Measurements from ENCODE around the gene DGUOK.
"Not testable (repeated sequence)": the region's sequence is repeated elsewhere in the genome, so short reads cannot be mapped to it uniquely, and the experiment has no call there.

The DGUOK gene

DNA sequence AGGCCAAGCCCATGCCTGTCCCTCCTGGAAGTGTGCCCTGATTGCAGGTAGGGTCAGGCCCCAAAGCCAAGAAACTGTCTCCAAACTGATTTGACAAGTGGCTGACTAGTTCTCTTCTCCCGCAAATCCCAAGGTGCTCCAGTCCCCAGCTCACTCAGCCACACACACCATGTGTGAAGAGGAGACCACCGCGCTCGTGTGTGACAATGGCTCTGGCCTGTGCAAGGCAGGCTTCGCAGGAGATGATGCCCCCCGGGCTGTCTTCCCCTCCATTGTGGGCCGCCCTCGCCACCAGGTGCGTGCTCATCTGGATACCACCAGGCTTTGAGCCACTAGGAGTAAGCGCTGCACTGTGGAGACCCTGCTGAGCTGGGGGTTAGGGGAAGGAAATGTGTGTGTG, 25.5 kb upstream of the DGUOK start:
- DNase-seq (ENCODE audit: low read depth in 2 of 2): no peak

DNA sequence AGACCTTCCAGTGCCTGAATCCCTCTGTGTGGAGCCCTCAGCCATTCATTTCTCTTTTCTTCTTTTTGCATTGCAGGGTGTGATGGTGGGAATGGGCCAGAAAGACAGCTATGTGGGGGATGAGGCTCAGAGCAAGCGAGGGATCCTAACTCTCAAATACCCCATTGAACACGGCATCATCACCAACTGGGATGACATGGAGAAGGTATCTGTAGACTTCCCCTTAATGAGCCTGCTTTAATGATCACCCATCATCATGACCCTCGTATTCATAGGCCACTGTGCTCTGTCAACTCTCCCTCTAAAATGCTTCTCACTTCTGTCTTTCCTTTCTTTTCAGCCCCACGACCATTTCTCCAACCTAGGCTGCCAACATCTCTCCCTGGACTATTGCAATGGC, 24.4 kb upstream of the DGUOK start:
- DNase-seq (ENCODE audit: low read depth in 2 of 2): no peak

DNA sequence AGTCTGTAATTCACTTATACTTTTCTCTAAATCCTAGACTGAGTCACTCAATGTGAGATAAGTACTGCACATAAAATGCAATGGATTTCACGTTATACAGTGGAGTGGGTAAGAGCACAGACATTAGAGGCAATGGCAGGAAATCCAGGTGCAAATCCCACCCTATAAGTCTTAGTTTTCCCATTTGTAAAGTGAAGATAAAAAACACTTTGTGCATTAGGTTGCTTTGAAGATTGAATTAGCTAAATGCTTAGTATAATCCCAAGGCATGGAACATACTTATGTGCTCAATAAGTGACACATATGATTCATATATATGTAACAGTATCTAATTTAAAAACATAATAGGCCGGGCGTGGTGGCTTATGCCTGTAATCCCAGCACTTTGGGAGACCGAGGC, 23.4 kb upstream of the DGUOK start:
- DNase-seq (ENCODE audit: low read depth in 2 of 2): no peak

DNA sequence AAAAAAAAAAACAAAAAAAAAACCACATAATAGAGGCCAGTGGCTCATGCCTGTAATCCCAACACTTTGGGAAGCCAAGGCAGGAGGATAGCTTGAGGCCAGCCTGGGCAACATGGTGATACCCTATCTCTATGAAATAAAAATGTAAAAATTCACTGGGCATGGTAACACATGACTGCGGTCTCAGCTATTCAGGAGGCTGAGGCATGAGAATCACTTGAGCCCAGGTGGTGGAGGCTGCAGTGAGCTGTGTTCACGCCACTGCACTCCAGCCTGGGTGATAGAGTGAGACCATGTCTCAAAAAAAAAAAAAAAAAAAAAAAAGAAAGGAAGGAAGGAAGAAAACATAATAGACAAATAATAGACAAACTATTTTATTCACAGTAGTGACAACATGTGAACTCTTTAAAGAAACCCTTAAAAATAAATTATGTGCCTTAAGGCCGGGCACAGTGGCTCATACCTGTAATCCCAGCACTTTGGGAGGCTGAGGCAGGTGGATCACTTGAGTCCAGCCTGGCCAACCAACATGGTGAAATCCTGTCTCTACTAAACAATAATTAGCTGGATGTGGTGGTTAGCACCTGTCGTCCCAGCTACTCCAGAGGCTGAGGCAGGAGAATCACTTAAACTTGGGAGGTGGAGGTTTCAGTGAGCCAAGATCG, 22.6 kb upstream of the DGUOK start:
- not testable (repeated sequence) for DNase-seq (ENCODE audit: low read depth in 2 of 2)

- no peak for DNase-seq (ENCODE audit: low read depth in 2 of 2)
These were observed 21.7 kb upstream of the DGUOK start for GRCh38 chr2:73904952-73905351.

- no peak for DNase-seq (ENCODE audit: low read depth in 2 of 2)
These were observed 19.7 kb upstream of the DGUOK start for GRCh38 chr2:73906847-73907505.

- DNase-seq (ENCODE audit: low read depth in 2 of 2): peak in 1 of 2 donors; percentile 20
These were observed 18.7 kb upstream of the DGUOK start for GRCh38 chr2:73907840-73908452.

- DNase-seq (ENCODE audit: low read depth in 2 of 2): no peak
These were observed 17.7 kb upstream of the DGUOK start for GRCh38 chr2:73908689-73909652.

- DNase-seq (ENCODE audit: low read depth in 2 of 2): no peak
These were observed 15.7 kb upstream of the DGUOK start for GRCh38 chr2:73910873-73911547.

DNA sequence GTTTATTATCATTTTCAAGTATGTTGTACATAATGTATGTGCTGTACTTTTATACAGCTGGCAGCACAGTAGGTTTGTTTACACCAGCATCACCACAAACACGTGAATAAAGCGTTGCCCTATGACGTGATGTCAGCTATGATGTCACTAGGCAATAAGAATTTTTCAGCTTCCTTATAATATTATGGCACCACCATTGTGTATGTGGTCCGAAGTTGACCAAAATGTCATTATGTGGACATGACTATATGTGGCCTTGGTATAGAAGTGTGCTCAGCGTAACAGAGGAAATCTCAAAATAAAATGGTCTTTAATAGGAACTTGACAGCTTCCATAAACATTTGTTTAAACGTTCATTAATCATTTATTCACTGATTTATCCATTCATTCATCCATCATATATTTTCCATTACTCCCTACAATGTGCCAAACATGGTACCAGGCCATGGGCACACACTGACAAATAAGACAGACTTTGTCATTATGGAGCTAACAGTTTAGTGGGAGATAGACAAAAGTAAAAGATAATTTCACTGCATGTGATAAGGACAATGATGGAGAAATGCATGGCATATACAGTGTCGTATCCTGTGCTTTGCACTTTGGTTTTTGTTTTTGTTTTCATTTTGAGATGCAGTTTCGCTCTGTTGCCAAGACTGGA, 15.0 kb upstream of the DGUOK start:
- DNase-seq (ENCODE audit: low read depth in 2 of 2): no peak

DNA sequence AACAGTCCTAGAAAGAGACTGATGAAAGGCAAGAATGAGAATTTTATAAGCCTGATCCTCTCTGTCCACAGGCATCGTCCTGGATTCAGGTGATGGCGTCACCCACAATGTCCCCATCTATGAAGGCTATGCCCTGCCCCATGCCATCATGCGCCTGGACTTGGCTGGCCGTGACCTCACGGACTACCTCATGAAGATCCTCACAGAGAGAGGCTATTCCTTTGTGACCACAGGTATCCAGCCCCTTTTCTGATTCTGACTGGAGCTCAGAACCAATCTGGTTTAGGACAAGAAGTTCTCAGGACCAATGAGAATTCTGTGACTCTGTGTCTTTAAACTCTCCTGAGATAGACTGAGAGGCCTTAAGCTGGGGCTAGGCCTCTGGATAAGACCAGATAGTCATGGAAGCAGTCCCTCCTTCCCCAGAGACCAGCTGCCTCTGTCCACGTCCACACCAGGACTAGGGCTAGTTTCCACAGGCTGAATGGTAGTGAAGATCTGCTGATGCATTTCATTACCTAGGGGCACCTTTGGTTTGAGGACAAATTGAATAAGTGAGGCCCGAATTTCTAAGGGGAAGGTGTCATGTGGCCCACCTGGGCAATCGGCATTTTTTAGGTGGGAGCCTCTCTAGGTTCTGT, 13.1 kb upstream of the DGUOK start:
- DNase-seq (ENCODE audit: low read depth in 2 of 2): no peak

DNA sequence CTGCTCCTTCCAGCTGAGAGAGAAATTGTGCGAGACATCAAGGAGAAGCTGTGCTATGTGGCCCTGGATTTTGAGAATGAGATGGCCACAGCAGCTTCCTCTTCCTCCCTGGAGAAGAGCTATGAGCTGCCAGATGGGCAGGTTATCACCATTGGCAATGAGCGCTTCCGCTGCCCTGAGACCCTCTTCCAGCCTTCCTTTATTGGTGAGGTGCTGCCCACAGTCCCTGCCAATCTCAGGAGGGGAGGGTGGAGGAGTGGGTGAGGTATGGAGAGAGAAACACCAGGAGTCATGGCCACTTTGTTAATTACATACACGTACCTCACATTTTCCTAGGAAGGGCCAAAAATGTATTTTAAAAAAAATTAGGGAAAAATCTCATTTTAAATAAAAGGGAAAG, 12.0 kb upstream of the DGUOK start:
- DNase-seq (ENCODE audit: low read depth in 2 of 2): no peak

- no peak for DNase-seq (ENCODE audit: low read depth in 2 of 2)
These were observed 11.2 kb upstream of the DGUOK start for GRCh38 chr2:73915437-73915993.

DNA sequence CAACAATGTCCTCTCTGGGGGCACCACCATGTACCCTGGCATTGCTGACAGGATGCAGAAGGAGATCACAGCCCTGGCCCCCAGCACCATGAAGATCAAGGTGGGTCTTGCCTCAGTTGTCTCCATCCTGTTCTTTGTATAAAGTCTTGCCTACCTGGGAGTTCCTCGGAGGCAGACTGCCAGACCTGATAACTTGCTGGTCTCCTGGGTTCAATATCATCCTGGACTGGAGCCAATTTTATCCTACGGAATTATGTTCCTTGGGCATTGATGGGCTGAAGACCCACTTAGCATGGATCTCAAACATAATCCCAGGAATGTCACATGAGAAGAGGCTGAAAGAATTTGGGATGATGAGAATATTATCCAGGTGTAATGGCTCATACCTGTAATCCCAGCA, 10.0 kb upstream of the DGUOK start:
- no peak for DNase-seq (ENCODE audit: low read depth in 2 of 2)

GRCh38 chr2:73917296-73917695, 9.4 kb upstream of the DGUOK start:
- no peak for DNase-seq (ENCODE audit: low read depth in 2 of 2)

DNA sequence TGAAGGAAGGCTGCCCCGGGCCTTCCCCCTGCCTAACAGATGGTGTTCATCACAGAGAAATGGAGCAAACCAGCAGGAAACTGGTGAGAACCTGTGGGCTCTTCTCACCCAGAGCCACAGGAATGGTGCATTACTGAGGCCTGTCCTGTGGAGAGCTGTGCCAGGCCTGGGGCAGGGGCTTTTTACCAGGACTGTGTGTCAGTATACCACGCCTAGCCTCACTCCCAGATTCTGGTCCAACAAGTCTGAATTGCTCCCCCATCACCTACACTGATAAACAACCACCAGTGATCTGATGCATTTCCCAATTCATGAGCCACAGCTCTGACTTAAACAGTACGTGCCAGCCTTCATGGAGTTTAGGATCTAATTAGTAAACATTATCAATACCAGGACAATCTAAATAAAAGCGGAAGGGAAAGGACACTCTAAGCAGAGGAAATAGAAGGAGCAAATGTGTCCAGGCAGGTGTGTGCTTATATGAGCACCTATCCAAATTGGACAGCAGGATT, 8.9 kb upstream of the DGUOK start:
- no peak for DNase-seq (ENCODE audit: low read depth in 2 of 2)

DNA sequence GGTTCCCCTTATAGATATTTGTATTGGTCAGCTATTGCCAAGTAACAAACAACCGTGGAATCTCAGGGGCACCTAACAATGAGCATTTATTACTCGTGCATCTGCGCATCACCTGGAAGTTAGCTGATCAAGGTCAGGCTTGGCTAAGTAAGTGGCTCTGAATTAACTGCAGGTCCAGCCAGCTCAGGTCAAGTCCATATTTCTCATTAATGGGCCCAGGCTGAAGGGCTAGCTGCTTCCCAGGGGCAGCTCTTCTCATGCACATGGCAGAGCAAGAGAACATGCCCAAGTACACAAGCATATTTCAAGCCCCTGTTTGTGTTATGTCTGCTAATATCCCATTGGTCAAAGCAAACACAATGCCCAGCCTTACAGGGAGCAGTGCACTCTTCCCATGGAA, 7.8 kb upstream of the DGUOK start:
- no peak for DNase-seq (ENCODE audit: low read depth in 2 of 2)

DNA sequence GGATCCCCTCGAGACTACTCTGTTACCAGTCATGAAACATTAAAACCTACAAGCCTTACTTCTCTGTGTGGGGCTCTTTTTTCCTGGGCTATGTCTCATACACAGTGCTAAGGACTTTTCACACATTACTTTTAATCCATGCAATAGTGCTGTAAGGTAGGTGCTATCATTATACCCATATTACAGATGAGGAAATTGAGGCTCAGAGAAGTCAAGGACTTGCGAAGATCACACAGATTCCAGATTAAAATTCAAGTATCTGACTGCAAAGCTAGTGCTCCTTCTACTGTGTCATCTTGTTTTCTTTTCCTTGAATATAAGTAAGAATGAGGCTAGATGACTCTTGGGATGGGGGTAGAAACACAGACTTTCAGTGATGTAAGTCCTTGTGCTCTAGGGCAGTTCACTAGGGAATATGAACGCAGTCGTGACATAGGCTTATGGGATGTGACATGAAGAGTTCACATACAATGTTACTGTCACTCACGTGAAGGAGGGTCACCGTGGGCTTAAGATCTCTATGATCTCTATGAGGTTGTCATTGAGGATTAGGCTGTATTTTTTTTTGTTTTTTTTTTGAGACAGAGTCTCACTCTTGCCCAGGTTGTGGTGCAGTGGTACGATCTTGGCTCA, 7.0 kb upstream of the DGUOK start:
- DNase-seq (ENCODE audit: low read depth in 2 of 2): no peak

All from stimulated activated CD8-positive, alpha-beta memory T cell treated with anti-CD3 and anti-CD28 coated beads, Interleukin-7, amount 100 ng/mL, for 1 hour (primary cell).